RWPE1 (cell line): ENCODE data around the gene EXOSC3.

Source experiments
- CTCF ChIA-PET: fragments of 350-600 bp; sonication (Branson Sonifier 250); formaldehyde crosslinking; extraction: SDS; loops from one replicate; lab custom pipeline; 2021; lab: Yijun Ruan, JAX
- POLR2A ChIA-PET: fragments of 400-600 bp; formaldehyde crosslinking; extraction: SDS; loops from one replicate; lab custom pipeline; 2020; ENCODE audit warnings: antibody characterized with exemption; ENCODE audit not compliant: low non-redundant PET; lab: Yijun Ruan, JAX
- DNase-seq: peaks from one replicate; pipeline ENCODE4 v3.0.0; 2012; ENCODE audit warnings: low spot score
- H3K27ac ChIP-seq: fragments of 450-650 bp; 2 replicates; pipeline ENCODE4 v1.5.1; 2017
- CTCF ChIP-seq: fragments of 450-650 bp; conservative IDR thresholded peaks from 2 replicates; pipeline ENCODE4 v1.5.1; 2017; ENCODE audit warnings: low read depth, mild to moderate bottlenecking

Gene EXOSC3

GRCh38 chr9:37798677-37799076 is 13.8 kb upstream of the EXOSC3 start:
- ChIA-PET POLR2A (no interaction called here), CTCF (no interaction called here)
- DNase-seq: no peak
- no peak for TF ChIP-seq CTCF
- no peak overlapping the region for H3K27ac ChIP-seq

DNA sequence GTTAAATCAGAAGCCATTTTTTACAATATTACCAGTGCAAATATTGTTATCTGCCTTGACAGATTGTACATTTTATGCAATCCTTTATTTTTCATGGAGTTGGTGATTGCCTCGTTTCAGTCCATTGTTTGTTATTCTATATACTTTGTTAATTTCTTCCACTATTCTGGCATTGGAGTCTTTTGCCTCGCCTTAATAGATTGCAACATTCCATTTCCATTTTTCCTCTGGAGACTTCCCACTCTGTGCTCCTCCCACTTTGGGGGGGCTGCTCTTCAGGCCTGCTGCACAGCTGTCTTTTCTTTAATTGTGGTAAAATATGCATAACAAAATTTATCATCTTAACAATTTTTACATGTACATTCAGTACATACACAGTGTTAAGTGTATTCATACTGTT is 11.4 kb upstream of the EXOSC3 start:
- no peak overlapping the region for H3K27ac ChIP-seq
- ChIA-PET CTCF (no interaction called here), POLR2A (no interaction called here)
- no peak for TF ChIP-seq CTCF
- DNase-seq: no peak

DNA sequence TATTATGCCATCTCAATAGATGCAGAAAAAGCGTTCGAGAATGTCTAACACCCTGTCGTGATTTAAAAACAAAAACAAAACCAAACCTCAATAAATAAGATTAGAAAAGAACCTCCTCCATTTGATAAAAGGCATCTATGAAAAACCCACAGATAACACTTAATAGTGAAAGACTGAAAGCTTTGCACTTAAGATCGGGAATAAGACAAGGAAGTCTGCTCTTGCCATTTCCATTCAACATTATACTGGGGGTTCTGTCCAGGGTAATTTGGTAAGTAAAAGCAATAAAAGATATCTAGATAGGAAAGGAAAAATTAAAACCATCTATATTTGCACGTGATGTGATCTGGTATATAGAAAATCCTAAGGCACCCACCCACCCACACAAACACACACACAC is 7.3 kb upstream of the EXOSC3 start:
- TF ChIP-seq CTCF: no peak
- no peak for DNase-seq
- ChIA-PET POLR2A (no interaction called here), CTCF (no interaction called here)
- no peak overlapping the region for H3K27ac ChIP-seq

DNA sequence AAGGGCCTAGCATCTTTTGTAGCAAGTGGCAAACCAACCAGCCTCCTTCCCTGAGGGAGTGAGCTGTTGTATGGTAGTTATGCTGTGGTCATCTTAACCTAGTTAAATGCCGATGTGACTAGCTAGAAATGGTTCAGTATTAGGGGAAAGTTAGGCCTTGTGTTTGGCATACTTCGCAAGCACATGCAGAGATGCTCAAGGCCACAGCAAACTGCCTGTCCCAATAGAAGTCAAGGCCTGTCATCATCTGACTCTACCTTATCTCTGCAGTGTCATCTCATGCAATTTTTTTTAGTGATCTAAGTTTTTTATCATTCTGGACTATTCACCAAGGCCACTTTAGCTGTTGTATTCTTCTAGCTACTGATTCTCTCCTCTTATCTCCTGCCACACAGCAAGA is 5.2 kb upstream of the EXOSC3 start:
- TF ChIP-seq CTCF: no peak
- CTCF ChIA-PET: interaction anchor here (0.6 kb wide), 1 partner anchor 35 kb away, joined by 3 read pairs; no protein-coding TSS in a partner anchor
- POLR2A ChIA-PET: no interaction called here
- no peak overlapping the region for H3K27ac ChIP-seq
- no peak for DNase-seq

DNA sequence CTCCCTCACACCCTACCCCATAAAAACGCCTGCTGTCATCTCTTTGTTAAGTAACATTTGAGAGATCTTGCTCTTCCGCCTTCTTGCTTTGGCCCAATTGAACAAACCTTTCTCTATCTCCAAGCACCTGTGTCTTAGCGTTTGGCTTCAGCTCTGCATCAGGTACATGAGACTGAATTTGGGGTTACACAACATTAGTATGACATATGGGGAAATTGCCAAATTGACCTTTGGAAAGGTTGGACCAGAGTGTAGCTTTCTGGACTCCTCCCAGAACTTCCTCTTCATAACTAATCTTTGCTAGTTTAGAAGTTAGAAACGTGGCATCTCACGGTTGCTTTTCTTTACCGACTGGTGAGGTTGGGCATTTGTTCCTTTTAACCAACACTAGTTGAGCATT is 3.5 kb upstream of the EXOSC3 start:
- H3K27ac ChIP-seq: no peak overlapping the region
- POLR2A ChIA-PET: interaction anchor here (0.7 kb wide), 1 partner anchor 621 kb away, joined by 4 read pairs; no protein-coding TSS in a partner anchor
- no peak for DNase-seq
- no peak for TF ChIP-seq CTCF
- CTCF ChIA-PET: interaction anchor here (0.6 kb wide), 1 partner anchor 12 kb away, joined by 7 read pairs; no protein-coding TSS in a partner anchor

GRCh38 chr9:37787059-37787458 is 2.2 kb upstream of the EXOSC3 start:
- TF ChIP-seq CTCF: no peak
- H3K27ac ChIP-seq: no peak overlapping the region
- POLR2A ChIA-PET: no interaction called here
- CTCF ChIA-PET: no interaction called here
- no peak for DNase-seq

DNA sequence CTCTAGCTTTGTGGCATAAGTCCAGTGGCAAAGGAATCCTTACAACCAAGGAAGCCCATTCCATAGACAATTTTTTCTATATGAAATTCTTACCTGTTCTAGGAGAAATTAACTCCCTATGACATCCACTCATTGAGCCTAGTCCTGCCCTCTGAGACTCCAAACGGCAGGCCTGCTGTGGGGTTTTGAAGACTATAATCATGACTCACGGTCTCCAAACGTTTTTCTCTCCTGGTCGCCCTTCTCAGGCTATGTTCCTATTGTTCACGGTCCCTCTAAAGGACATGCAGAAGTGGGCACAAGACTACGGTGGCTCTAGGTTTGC is 611 bp downstream of the EXOSC3 start:
- CTCF ChIA-PET: interaction anchor here (0.5 to 1.2 kb wide), 2 partner anchors 13 to 1365 kb away, joined by 4 to 6 read pairs; no protein-coding TSS in a partner anchor
- POLR2A ChIA-PET: interaction anchor here (0.9 kb wide), 1 partner anchor 13 kb away, joined by 3 read pairs; no protein-coding TSS in a partner anchor
- peak overlapping the region; percentile 80 for H3K27ac ChIP-seq
- TF ChIP-seq CTCF: no peak
- peak; percentile 22 for DNase-seq
